GM23248 (cell line): ENCODE measurements around the gene ITGB6.

ENCODE experiments used
- EZH2 ChIP-seq: fragments of 200-600 bp; sonication (generic); IDR thresholded peaks from 2 replicates; pipeline ENCODE4 v1.6.1; 2018; ENCODE audit warnings: antibody characterized with exemption, mild to moderate bottlenecking; ENCODE audit not compliant: insufficient read depth, poor library complexity, severe bottlenecking
- EZH2phosphoT487 ChIP-seq: fragments of 200-600 bp; sonication (generic); IDR thresholded peaks from 2 replicates; pipeline ENCODE4 v1.6.1; 2018; ENCODE audit warnings: antibody characterized with exemption, moderate library complexity, mild to moderate bottlenecking, low read depth; ENCODE audit not compliant: insufficient read depth

- TF ChIP-seq EZH2: no peak
- no peak for TF ChIP-seq EZH2phosphoT487
Measured at GRCh38 chr2:160239436-160239835, 39.4 kb upstream of the ITGB6 start.
